ENCODE data around the gene RNF213.

- TF ChIP-seq RAD21 (IDR thresholded peaks at IDR 0.05) (no peak), REST (IDR thresholded peaks at IDR 0.05) (no peak), YY1 (IDR thresholded peaks at IDR 0.05) (no peak), TAF1 (conservative IDR thresholded peaks at IDR 0.05) (no peak), CTCF (IDR thresholded peaks at IDR 0.05; ENCODE audit: low read depth, low read length, missing input control) (no peak), ATF3 (IDR thresholded peaks at IDR 0.05) (no peak), SP1 (IDR thresholded peaks at IDR 0.05) (no peak), EGR1 (IDR thresholded peaks at IDR 0.05; ENCODE audit: low read depth in 2 of 2) (no peak), JUND (IDR thresholded peaks at IDR 0.05) (no peak), GABPA (IDR thresholded peaks at IDR 0.05 in 1 of 2, conservative IDR thresholded peaks at IDR 0.05 in 1 of 2) (no peak), HNF4G (IDR thresholded peaks at IDR 0.05) (no peak)
- TF ChIP-seq, protein P1, sequence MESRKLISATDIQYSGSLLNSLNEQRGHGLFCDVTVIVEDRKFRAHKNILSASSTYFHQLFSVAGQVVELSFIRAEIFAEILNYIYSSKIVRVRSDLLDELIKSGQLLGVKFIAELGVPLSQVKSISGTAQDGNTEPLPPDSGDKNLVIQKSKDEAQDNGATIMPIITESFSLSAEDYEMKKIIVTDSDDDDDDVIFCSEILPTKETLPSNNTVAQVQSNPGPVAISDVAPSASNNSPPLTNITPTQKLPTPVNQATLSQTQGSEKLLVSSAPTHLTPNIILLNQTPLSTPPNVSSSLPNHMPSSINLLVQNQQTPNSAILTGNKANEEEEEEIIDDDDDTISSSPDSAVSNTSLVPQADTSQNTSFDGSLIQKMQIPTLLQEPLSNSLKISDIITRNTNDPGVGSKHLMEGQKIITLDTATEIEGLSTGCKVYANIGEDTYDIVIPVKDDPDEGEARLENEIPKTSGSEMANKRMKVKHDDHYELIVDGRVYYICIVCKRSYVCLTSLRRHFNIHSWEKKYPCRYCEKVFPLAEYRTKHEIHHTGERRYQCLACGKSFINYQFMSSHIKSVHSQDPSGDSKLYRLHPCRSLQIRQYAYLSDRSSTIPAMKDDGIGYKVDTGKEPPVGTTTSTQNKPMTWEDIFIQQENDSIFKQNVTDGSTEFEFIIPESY (IDR thresholded peaks at IDR 0.05) = no peak
- TF ChIP-seq, protein P2, sequence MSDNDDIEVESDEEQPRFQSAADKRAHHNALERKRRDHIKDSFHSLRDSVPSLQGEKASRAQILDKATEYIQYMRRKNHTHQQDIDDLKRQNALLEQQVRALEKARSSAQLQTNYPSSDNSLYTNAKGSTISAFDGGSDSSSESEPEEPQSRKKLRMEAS (IDR thresholded peaks at IDR 0.05) = no peak
Measured at GRCh38 chr17:80319262-80319998, 58.8 kb downstream of the RNF213 start.

All from liver (tissue), 3 donors.